GM23338 (cell line): ENCODE measurements around the gene PKDCC. TPM values are rescaled to one million over a fixed set of nuclear protein-coding genes. Genes with fewer than 3 reads are reported as not detected.
"Not testable (repeated sequence)": the region's sequence is repeated elsewhere in the genome, so short reads cannot be mapped to it uniquely, and the experiment has no call there.

Experiments used
- ATAC-seq: fragments of 200-7000 bp; cut with Tn5 transposase; 3 replicates; pipeline ENCODE4 v1.9.1; 2020
- DNase-seq: peaks from one replicate; pipeline ENCODE4 v3.0.0-alpha.2; 2015; ENCODE audit warnings: low spot score
- H2AFZ ChIP-seq: fragments of 200-600 bp; sonication (generic); 2 replicates; pipeline ENCODE4 v1.8.0; 2016; ENCODE audit warnings: antibody characterized with exemption, mild to moderate bottlenecking, moderate library complexity
- H3F3A ChIP-seq: fragments of 200-600 bp; sonication (generic); replicated peaks from 2 replicates; pipeline ENCODE4 v1.8.0; 2017; ENCODE audit warnings: antibody characterized with exemption, mixed run types, low read depth
- H3K27ac ChIP-seq: fragments of 200-600 bp; sonication (generic); 2 replicates; pipeline ENCODE4 v1.6.1; 2016; ENCODE audit warnings: low read depth
- H3K27me3 ChIP-seq: fragments of 200-600 bp; sonication (generic); 2 replicates; pipeline ENCODE4 v1.8.0; 2016; ENCODE audit warnings: mild to moderate bottlenecking, mixed run types, moderate library complexity; ENCODE audit not compliant: insufficient read depth
- H3K36me3 ChIP-seq: fragments of 200-600 bp; sonication (generic); 2 replicates; pipeline ENCODE4 v1.8.0; 2016; ENCODE audit warnings: mild to moderate bottlenecking; ENCODE audit not compliant: insufficient read depth
- H3K4me1 ChIP-seq: fragments of 200-600 bp; sonication (generic); 2 replicates; pipeline ENCODE4 v1.8.0; 2016; ENCODE audit warnings: mild to moderate bottlenecking, moderate library complexity; ENCODE audit not compliant: insufficient read depth
- H3K4me2 ChIP-seq: fragments of 200-600 bp; sonication (generic); 2 replicates; pipeline ENCODE4 v1.7.1; 2017; ENCODE audit warnings: mixed run types
- H3K4me3 ChIP-seq: fragments of 200-600 bp; sonication (generic); 2 replicates; pipeline ENCODE4 v1.6.1; 2016; ENCODE audit warnings: mixed run types
- H3K79me2 ChIP-seq: fragments of 200-600 bp; sonication (generic); replicated peaks from 2 replicates; pipeline ENCODE4 v1.8.0; 2017; ENCODE audit warnings: mild to moderate bottlenecking; ENCODE audit not compliant: insufficient read depth
- H3K9me2 ChIP-seq: fragments of 200-600 bp; sonication (generic); 2 replicates; pipeline ENCODE4 v1.8.0; 2017; ENCODE audit not compliant: insufficient read depth
- H4K20me1 ChIP-seq: fragments of 200-600 bp; sonication (generic); replicated peaks from 2 replicates; pipeline ENCODE4 v1.8.0; 2017; ENCODE audit warnings: mild to moderate bottlenecking; ENCODE audit not compliant: insufficient read depth
- H3K27ac Mint-ChIP-seq: 2 replicates; pipeline ENCODE4 v1.8.0; 2020; ENCODE audit warnings: inconsistent platforms, mild to moderate bottlenecking, moderate library complexity, mixed read lengths
- H3K27me3 Mint-ChIP-seq: 3 replicates; pipeline ENCODE4 v1.8.0; 2022; ENCODE audit warnings: low read depth, mild to moderate bottlenecking, moderate library complexity, mixed read lengths, inconsistent platforms; ENCODE audit not compliant: insufficient read depth, poor library complexity
- H3K36me3 Mint-ChIP-seq: 3 replicates; pipeline ENCODE4 v1.8.0; 2021; ENCODE audit warnings: low read depth, mild to moderate bottlenecking, inconsistent platforms, moderate library complexity, mixed read lengths
- H3K4me1 Mint-ChIP-seq: 3 replicates; pipeline ENCODE4 v1.8.0; 2020; ENCODE audit warnings: mild to moderate bottlenecking, inconsistent platforms, mixed read lengths
- H3K4me3 Mint-ChIP-seq: 3 replicates; pipeline ENCODE4 v1.8.0; 2021; ENCODE audit warnings: moderate library complexity, mild to moderate bottlenecking, inconsistent platforms, mixed read lengths
- H3K9me3 Mint-ChIP-seq: 3 replicates; pipeline ENCODE4 v1.8.0; 2020; ENCODE audit warnings: moderate library complexity, mild to moderate bottlenecking, inconsistent platforms, mixed read lengths
- ETS1 ChIP-seq: IDR thresholded peaks from 2 replicates; pipeline ENCODE4 v1.6.1; 2016; ENCODE audit warnings: antibody characterized with exemption
- EZH2 ChIP-seq: fragments of 200-600 bp; sonication (generic); IDR thresholded peaks from one replicate; pipeline ENCODE4 v1.8.0; 2017; ENCODE audit warnings: antibody characterized with exemption, mild to moderate bottlenecking, low read depth; ENCODE audit not compliant: unreplicated experiment
- EZH2phosphoT487 ChIP-seq: fragments of 200-600 bp; sonication (generic); IDR thresholded peaks from one replicate; pipeline ENCODE4 v1.8.1; 2018; ENCODE audit warnings: antibody characterized with exemption; ENCODE audit not compliant: unreplicated experiment
- ZNF114 ChIP-seq: fragments of 250-450 bp; sonication (Bioruptor Pico); IDR thresholded peaks from 2 replicates; pipeline ENCODE4 v1.5.0; 2020; ENCODE audit warnings: mild to moderate bottlenecking, moderate library complexity
- ZNF462 ChIP-seq: fragments of 250-450 bp; sonication (Bioruptor Pico); IDR thresholded peaks from 2 replicates; pipeline ENCODE4 v1.5.0; 2020; ENCODE audit warnings: mild to moderate bottlenecking, moderate library complexity
- polyA plus RNA-seq: library from polyadenylated mRNA; unstranded; fragments of >200 nt; fragmentation: Nextera tagmentation; extraction: Ambion mirVana; gene quantifications from 2 replicates; pipeline ENCODE4 v1.2.1, GENCODE V29; 2016
- total RNA-seq: library from RNA; depleted of rRNA; stranded (reverse); fragments of >200 nt; shearing (Covaris generic); gene quantifications from 2 replicates; pipeline ENCODE4 v1.2.3, GENCODE V29; 2014

The PKDCC gene
- total and polyA plus RNA-seq, 2 experiments from 2014 or later = 7.0 to 44.8 TPM

- TF ChIP-seq ETS1 = no peak
- no peak for TF ChIP-seq EZH2
- TF ChIP-seq ZNF114 (CRISPR knock-in tag) = no peak
- no peak for TF ChIP-seq EZH2phosphoT487
- TF ChIP-seq ZNF462 = no peak
Observed at GRCh38 chr2:42032745-42033144, 15.1 kb upstream of the PKDCC start (continued).

- H3K27me3 ChIP-seq = peaks cover 20% of the 10 kb centered on the region
- H3K4me1 Mint-ChIP-seq = peaks cover 41% of the 10 kb centered on the region
- DNase-seq, H3K36me3 Mint-ChIP-seq, H2AFZ ChIP-seq, H3K9me2 ChIP-seq, H3K36me3 ChIP-seq, H3K9me3 Mint-ChIP-seq, H4K20me1 ChIP-seq, H3K4me2 ChIP-seq, H3K27ac ChIP-seq, H3K27ac Mint-ChIP-seq, H3F3A ChIP-seq, H3K4me3 Mint-ChIP-seq, H3K79me2 ChIP-seq, ATAC-seq, H3K4me3 ChIP-seq: not testable (repeated sequence)
- H3K27me3 Mint-ChIP-seq = peaks cover 25% of the 10 kb centered on the region
- H3K4me1 ChIP-seq = peaks cover 39% of the 10 kb centered on the region
Observed at GRCh38 chr2:42034096-42034495, 13.7 kb upstream of the PKDCC start.
